A673 (cell line): ENCODE results near the gene FBXW12.

Experiments used
- EZH2 ChIP-seq: fragments of 200-600 bp; sonication (generic); IDR thresholded peaks from 2 replicates; pipeline ENCODE4 v1.6.1; 2017; ENCODE audit warnings: borderline replicate concordance, low read depth, mild to moderate bottlenecking, mixed read lengths, antibody characterized with exemption, low read length; ENCODE audit not compliant: poor library complexity, severe bottlenecking
- TF ChIP-seq, protein P1 (sequence below): fragments of 300-800, 200-600 bp; sonication (generic); conservative IDR thresholded peaks from 2 replicates; pipeline ENCODE4 v1.5.1; 2017; ENCODE audit warnings: low read depth, mild to moderate bottlenecking, antibody characterized with exemption, low read length, moderate library complexity, mixed read lengths

DNA sequence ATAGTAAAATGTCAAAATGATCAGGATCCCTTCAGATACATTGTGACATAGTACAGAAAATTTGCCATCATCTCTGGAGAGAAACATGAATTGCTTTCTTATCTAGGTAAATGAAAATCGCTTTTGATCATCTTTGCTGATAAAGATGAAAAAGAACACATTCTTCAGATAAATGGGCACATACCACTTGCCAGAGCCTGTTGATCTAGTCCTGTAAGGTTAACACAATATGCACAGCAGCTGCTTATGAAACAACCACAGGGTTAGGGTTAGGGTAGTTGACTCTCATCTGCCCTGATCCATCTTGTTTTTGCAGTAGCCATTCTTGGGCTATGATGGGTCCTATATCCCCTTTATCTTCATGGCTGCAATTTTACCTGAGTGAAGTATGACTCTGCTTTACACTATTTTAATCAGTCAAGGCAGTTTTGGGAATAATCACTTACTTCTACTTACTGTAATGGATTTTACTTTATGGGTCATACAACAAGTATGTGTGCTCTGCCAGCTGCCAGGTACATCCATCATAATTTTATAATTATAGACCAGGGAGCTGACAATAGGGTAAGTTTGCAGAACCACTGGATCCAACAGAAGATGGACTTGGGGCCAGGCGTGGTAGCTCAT, 26.0 kb upstream of the FBXW12 start:
- TF ChIP-seq, protein P1, sequence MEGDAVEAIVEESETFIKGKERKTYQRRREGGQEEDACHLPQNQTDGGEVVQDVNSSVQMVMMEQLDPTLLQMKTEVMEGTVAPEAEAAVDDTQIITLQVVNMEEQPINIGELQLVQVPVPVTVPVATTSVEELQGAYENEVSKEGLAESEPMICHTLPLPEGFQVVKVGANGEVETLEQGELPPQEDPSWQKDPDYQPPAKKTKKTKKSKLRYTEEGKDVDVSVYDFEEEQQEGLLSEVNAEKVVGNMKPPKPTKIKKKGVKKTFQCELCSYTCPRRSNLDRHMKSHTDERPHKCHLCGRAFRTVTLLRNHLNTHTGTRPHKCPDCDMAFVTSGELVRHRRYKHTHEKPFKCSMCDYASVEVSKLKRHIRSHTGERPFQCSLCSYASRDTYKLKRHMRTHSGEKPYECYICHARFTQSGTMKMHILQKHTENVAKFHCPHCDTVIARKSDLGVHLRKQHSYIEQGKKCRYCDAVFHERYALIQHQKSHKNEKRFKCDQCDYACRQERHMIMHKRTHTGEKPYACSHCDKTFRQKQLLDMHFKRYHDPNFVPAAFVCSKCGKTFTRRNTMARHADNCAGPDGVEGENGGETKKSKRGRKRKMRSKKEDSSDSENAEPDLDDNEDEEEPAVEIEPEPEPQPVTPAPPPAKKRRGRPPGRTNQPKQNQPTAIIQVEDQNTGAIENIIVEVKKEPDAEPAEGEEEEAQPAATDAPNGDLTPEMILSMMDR: no peak
- no peak for TF ChIP-seq EZH2
